HUES64 (cell line): Measurements from ENCODE around the gene DDT. TPM values are rescaled to one million over a fixed set of nuclear protein-coding genes. Genes with fewer than 3 reads are reported as not detected.
A peak's percentile ranks its signal among the peaks of the same experiment; 100 is the strongest.
"Not testable (repeated sequence)": the region's sequence is repeated elsewhere in the genome, so short reads cannot be mapped to it uniquely, and the experiment has no call there.

Experiments used
- H3K27ac ChIP-seq: 2 replicates; pipeline ENCODE4 v1.7.0; 2013; ENCODE audit warnings: low read depth, low read length, inconsistent platforms
- H3K27me3 ChIP-seq: 2 replicates; pipeline ENCODE4 v1.6.1; 2013; ENCODE audit warnings: mild to moderate bottlenecking, low read length; ENCODE audit not compliant: insufficient read depth
- H3K36me3 ChIP-seq: 2 replicates; pipeline ENCODE4 v1.6.1; 2013; ENCODE audit warnings: mild to moderate bottlenecking, low read length; ENCODE audit not compliant: insufficient read depth
- H3K4me1 ChIP-seq: 2 replicates; pipeline ENCODE4 v1.6.1; 2013; ENCODE audit warnings: mild to moderate bottlenecking, low read length, moderate library complexity; ENCODE audit not compliant: insufficient read depth
- H3K4me3 ChIP-seq: 2 replicates; pipeline ENCODE4 v1.5.1; 2013; ENCODE audit warnings: mild to moderate bottlenecking, low read length, moderate library complexity
- H3K9ac ChIP-seq: 2 replicates; pipeline ENCODE4 v1.6.1; 2013; ENCODE audit warnings: mild to moderate bottlenecking, low read depth, low read length
- H3K9me3 ChIP-seq: 2 replicates; pipeline ENCODE4 v1.6.1; 2013; ENCODE audit warnings: low read depth, low read length; ENCODE audit not compliant: insufficient read depth
- WGBS: fragments of 150-250, 120-280 bp; methylation state at CpG from one replicate; pipeline ENCODE4 v1.1.7; 2013; ENCODE audit warnings: missing lambda C conversion rate; 5-methylcytosine and 5-hydroxymethylcytosine counted together
- polyA plus RNA-seq, 2 experiments: library from polyadenylated mRNA; stranded (reverse); fragments of 50-300 nt; gene quantifications; one replicate each; pipeline ENCODE4 v1.2.3, GENCODE V29; 2013

The DDT gene
- 142 TPM for polyA plus RNA-seq (2013, experiment 1 of 2)
- 125 TPM for polyA plus RNA-seq (2013, experiment 2 of 2)

DNA sequence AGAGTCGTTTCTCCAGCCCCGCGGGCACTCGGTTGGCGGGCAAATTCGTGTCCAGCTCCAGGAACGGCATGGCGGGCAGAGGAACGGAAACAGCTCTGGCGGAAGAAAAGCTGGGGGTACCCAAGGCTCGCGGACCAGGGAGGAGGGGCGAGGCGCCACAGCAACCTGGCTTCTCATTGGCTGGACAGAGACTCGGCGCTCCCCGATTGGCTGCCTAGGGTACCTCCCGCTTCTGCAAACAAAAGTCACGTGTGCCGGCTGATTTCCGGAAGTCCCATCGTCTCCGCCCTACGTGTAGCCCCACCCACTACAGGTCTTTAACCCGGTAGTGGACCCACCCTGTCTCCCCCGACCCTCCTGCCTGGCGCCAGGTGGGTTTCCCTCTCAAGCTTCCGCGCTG lies at the start of gene DDT:
TSS of gene DDT (minus strand) at position 97 of the 400 bp plus-strand sequence. CDS start at position 70, 27 bp downstream.
- not testable (repeated sequence) for H3K4me1 ChIP-seq, H3K27ac ChIP-seq, H3K27me3 ChIP-seq, H3K4me3 ChIP-seq, H3K9me3 ChIP-seq, H3K9ac ChIP-seq
- WGBS: no CpG with 5 or more reads among the region's 29 CpGs
- peaks cover 27% of the 10 kb centered on the region for H3K36me3 ChIP-seq

DNA sequence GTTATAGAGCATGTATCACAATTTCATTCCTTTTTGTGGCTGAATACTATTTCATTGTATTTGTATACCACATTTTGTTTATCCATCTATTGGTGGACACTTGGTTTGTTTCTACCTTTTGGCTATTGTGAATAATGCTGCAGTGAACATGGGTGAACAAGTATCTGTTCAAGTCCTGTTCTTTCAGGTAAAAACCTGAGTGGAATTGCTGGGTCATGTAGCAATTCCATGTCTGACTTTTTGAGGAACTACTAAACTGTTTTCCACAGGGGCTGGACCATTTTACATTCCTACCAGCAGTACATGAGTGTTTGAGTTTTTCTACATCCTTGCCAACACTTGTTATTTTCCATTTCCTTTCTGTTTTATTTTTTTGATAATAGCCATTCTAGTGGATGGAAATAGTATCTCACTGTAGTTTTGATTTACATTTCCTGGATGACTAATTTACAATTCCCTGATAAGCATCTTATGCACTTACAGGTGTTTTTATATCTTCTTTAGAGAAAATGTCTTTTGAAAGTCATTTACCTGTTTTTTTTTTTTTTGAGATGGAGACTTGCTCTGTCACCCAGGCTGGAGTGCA lies 49.1 kb upstream of the DDT start:
- Histone ChIP-seq H3K27ac (no peak overlapping the region), H3K4me1 (peaks cover 6% of the 10 kb centered on the region), H3K9ac (no peak overlapping the region)

DNA sequence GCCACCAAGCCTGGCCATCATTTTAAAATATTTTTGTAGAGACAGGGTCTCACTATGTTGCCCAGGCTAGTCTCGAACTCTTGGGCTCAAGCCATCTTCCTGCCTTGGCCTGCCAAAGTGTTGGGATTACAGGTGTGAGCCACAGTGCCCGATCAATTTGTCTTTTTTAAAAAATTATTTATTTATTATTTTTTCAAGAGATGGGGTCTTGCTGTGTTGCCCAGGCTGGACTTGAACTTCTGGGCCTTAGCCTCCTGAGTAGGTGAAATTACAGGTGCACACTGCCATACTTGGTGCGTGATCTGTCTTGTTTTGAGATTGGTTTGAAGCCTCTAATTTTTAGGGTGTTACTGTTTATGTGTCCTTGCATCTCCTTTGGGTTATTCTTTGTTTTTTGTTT lies 47.1 kb upstream of the DDT start:
- H3K4me3 ChIP-seq: no peak overlapping the region
- H3K27ac ChIP-seq: no peak overlapping the region
- WGBS: 92% methylated on average over 2 of the region's 3 CpGs
- no peaks in the 10 kb centered on the region for H3K27me3 ChIP-seq
- peaks cover 6% of the 10 kb centered on the region for H3K4me1 ChIP-seq
- H3K36me3 ChIP-seq: no peaks in the 10 kb centered on the region
- peaks cover 1% of the 10 kb centered on the region; the same call in 1 of the 2 replicates for H3K9me3 ChIP-seq
- no peak overlapping the region for H3K9ac ChIP-seq

More for the DNA sequence above, 49.1 kb upstream of the DDT start:
- Histone ChIP-seq H3K4me3 (no peak overlapping the region), H3K36me3 (no peaks in the 10 kb centered on the region), H3K27me3 (no peaks in the 10 kb centered on the region), H3K9me3 (no peaks in the 10 kb centered on the region)

DNA sequence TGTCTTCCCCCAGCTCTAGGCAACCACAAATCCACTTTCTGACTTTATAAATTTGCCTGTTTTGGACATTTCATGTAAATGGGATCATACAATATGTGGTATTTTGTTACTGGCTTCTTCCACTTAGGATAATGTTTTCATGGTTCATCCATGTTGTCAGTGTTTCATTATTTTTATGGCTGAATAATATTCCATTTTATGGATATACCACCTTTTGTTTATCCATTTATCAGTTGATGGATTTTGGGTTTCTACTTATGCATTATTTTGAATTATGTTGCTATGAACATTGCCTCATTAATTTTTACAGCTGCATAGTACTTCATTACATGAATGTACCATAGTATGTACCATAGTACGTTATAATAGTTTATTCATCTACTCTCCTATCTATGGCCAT lies 41.9 kb upstream of the DDT start:
- no peak overlapping the region for H3K27ac ChIP-seq
- peaks cover 4% of the 10 kb centered on the region; the same call in 1 of the 2 replicates for H3K4me1 ChIP-seq
- H3K9ac ChIP-seq: no peak overlapping the region
- peaks cover 6% of the 10 kb centered on the region; the same call in 1 of the 2 replicates for H3K9me3 ChIP-seq
- WGBS: 100% methylated on average over 1 of the region's 1 CpG
- no peak overlapping the region for H3K4me3 ChIP-seq
- no peaks in the 10 kb centered on the region for H3K27me3 ChIP-seq
- H3K36me3 ChIP-seq: peaks cover 8% of the 10 kb centered on the region; the same call in 1 of the 2 replicates

DNA sequence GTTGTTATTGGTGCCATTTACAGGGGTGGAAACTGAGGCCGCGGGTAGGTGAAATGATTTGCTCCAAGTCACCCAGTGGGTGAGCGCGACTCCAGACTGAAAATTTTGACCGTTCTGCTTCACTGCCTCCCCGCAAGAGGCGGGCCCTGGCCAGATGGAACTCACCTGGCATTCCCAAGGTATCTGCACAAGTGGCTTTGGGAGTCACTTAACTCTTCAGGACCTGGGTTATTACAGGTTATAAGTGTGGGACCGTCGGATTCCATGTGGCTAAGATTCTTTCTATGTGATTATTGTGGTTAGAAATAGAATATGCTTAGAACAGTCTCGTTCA lies 37.5 kb upstream of the DDT start:
- Histone ChIP-seq H3K9ac (peak overlapping the region; percentile 72), H3K9me3 (peaks cover 6% of the 10 kb centered on the region), H3K4me3 (peak overlapping the region; percentile 88), H3K27me3 (no peaks in the 10 kb centered on the region), H3K36me3 (peaks cover 8% of the 10 kb centered on the region; the same call in 1 of the 2 replicates), H3K4me1 (peaks cover 4% of the 10 kb centered on the region; the same call in 1 of the 2 replicates), H3K27ac (peak overlapping the region; percentile 58; the same call in 1 of the 2 replicates)
- WGBS: 4% methylated on average over 10 of the region's 10 CpGs

DNA sequence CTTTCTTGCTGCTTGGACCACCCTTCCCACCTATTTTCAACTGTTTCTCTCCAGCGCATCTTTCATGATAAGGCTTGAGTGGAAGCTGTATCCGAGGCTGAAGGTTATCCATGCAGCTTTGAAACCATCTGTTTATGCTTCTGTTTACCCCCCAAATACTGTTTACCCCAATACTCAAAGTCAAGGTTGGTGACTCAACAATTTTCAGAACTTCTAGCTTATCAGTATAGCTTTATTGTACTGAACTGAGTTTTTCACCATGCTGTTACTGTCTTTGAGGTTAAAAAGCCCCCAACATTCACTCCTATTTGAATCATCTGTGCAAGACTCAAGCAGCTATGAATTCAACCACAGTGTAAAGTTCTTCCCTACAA lies 35.8 kb upstream of the DDT start:
- H3K4me3 ChIP-seq: no peak overlapping the region
- no peak overlapping the region for H3K27ac ChIP-seq
- H3K36me3 ChIP-seq: 0 out of 2 replicates have a peak, but pooled peaks cover 4% of the 10 kb centered on the region
- 94% methylated on average over 2 of the region's 2 CpGs for WGBS
- no peaks in the 10 kb centered on the region for H3K27me3 ChIP-seq
- peaks cover 4% of the 10 kb centered on the region; the same call in 1 of the 2 replicates for H3K4me1 ChIP-seq
- no peak overlapping the region for H3K9ac ChIP-seq
- H3K9me3 ChIP-seq: no peaks in the 10 kb centered on the region; the same call in 1 of the 2 replicates

DNA sequence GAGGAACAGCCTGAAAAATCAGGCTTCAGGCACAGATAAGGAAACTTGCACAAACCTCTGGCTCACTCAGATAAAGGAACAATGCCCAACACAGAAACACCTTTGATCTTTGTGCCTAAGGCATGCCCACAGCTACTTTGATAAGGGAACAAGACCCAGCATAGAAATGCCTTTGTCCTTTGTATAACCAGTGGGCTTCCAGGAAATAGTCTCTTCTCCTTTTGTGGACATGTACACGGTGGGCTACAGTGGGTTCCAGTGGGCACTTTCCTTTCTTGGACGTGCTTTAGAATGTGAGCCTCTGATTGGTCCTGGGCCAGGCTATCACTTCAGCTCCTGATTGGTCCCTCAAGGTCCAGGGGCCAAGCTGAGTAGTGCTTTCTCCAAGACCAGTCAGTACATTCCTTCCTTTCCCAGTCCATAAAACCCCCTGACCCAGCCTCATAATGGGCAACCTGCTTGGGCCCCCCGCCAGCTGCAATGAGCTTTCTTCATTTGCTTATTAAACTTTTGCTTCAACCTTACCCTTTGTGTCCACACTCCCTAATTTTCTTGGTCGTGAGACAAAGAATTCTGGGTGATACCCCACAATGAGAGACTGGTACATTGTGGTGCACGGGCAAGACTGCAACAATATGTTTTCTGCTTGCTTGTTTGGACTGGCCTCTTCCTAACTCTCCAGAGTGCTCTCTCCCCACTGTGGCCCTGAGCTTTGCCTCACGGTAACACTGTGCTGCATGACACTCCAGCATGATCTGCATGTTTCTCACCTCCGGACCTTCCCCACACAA lies 35.2 kb upstream of the DDT start:
- peaks cover 4% of the 10 kb centered on the region; the same call in 1 of the 2 replicates for H3K4me1 ChIP-seq
- no peak overlapping the region for H3K9ac ChIP-seq
- H3K9me3 ChIP-seq: no peaks in the 10 kb centered on the region; the same call in 1 of the 2 replicates
- 0 out of 2 replicates have a peak, but pooled peaks cover 4% of the 10 kb centered on the region for H3K36me3 ChIP-seq
- WGBS: 90% methylated on average over 7 of the region's 7 CpGs
- H3K27ac ChIP-seq: no peak overlapping the region
- no peak overlapping the region for H3K4me3 ChIP-seq
- H3K27me3 ChIP-seq: no peaks in the 10 kb centered on the region

DNA sequence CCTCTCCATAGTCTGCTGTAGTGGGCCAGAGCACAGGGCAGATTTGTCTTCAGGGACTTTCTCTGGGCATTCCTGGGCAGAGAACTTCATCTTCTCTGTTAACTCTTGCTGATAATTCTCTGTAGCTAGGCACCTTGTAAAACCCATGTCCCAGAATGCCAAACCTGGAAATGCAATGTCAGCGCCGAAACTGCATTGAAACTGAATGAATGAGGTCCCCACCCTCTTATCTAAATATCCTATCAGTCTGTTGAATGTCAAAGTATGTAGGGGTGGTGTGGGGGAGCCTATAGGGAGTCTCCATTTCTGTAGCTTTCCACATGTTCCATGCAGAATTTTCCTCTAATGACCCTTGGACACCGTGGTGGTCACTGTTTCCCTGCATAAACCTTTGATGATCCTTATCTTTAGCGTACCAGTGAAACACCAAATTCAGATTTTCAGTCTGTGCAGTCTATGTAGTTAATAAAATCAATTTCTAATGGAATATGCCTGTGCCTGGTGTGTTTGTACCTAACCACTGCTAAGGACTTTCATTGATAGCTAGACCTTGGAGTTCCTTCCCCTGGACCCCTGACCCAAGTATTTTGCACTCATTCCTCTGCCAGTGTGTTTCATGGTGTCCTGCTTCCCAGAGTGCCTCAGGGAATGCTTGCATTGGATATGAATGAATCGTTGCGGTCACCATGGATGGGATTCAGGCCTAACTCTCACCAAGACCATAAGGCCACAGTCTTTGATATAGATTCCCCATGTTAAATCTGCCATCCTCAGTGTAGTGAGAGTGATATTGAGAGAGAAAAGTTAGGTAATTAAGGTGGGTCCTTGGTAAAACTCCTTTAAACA lies 34.4 kb upstream of the DDT start:
- 96% methylated on average over 6 of the region's 6 CpGs for WGBS
- H3K4me1 ChIP-seq: peaks cover 4% of the 10 kb centered on the region; the same call in 1 of the 2 replicates
- H3K4me3 ChIP-seq: no peak overlapping the region

DNA sequence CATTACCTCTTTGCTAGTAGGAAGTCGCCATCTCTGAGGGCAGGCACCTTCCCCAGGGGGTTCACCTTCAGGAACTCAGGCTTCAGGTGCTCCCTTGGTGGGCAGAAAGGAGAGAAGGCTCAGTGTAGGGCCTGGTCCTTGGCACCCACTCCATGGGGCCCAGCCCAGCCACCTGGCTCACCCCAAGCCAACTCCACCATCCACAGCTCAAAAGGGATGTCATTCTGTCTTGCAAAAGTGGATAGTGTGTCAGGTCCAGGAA lies 33.7 kb upstream of the DDT start:
- H3K9me3 ChIP-seq: no peaks in the 10 kb centered on the region; the same call in 1 of the 2 replicates
- H3K9ac ChIP-seq: no peak overlapping the region
- no peak overlapping the region for H3K4me3 ChIP-seq
- H3K36me3 ChIP-seq: no peaks in the 10 kb centered on the region
- peaks cover 4% of the 10 kb centered on the region; the same call in 1 of the 2 replicates for H3K4me1 ChIP-seq
- H3K27ac ChIP-seq: no peak overlapping the region
- H3K27me3 ChIP-seq: no peaks in the 10 kb centered on the region
- WGBS: 97% methylated on average over 1 of the region's 1 CpG

More for the DNA sequence above, 34.4 kb upstream of the DDT start:
- Histone ChIP-seq H3K9ac (no peak overlapping the region), H3K27ac (no peak overlapping the region), H3K27me3 (no peaks in the 10 kb centered on the region), H3K9me3 (no peaks in the 10 kb centered on the region; the same call in 1 of the 2 replicates), H3K36me3 (no peaks in the 10 kb centered on the region)

DNA sequence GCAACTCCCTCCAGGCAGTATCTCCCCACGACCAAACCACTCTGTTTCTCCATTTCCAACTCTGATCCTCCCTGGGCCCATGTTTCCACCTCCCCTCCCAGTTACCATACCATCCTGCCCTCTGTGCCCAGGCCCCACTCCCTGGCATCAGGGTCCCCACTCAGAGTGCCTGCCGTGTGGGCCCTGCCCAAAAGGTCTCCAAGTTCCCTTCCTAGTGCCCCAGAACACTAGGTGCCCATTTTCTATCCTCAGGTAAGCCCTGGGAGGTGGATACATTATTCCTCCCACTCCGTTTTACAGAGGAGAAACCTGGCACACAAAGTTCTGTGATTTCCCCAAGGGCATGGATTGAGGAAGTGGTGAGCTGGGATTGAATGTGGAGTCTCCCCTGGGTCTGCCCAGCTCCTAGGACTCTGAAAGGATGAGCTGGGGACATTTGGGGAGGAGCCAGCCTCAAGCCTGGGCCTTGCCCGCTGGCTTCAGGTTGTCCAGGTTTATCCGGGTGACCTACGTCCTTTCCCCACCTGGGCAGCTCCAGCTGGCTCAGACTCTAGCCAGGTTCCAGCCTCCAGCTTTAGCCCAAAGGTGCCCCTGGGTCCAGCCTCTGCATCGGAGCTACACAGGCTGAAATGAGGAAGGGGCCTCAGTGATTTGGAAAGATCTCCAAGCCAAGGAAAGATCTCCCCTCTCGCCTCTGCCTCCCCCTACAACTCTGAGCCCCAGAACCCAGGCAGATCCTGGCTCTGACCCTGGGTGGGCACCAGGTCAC lies 33.2 kb upstream of the DDT start:
- no peaks in the 10 kb centered on the region for H3K27me3 ChIP-seq
- no peak overlapping the region for H3K4me3 ChIP-seq
- H3K9ac ChIP-seq: no peak overlapping the region
- no peaks in the 10 kb centered on the region for H3K36me3 ChIP-seq
- no peaks in the 10 kb centered on the region; the same call in 1 of the 2 replicates for H3K9me3 ChIP-seq
- H3K4me1 ChIP-seq: peaks cover 3% of the 10 kb centered on the region; the same call in 1 of the 2 replicates
- H3K27ac ChIP-seq: no peak overlapping the region
- WGBS: 84% methylated on average over 8 of the region's 8 CpGs
